HuH-7 (cell line): ENCODE data around the gene HARS1.
"Not testable (repeated sequence)": the region's sequence is repeated elsewhere in the genome, so short reads cannot be mapped to it uniquely, and the experiment has no call there.

Source experiments
- DNase-seq: peaks from one replicate; pipeline ENCODE4 v3.0.0; 2011; ENCODE audit warnings: low spot score

The HARS1 gene

GRCh38 chr5:140674629-140675028 is 16.5 kb downstream of the HARS1 start:
- no peak for DNase-seq

GRCh38 chr5:140674211-140674610 is 17.0 kb downstream of the HARS1 start:
- no peak for DNase-seq

GRCh38 chr5:140673187-140673976 is 17.8 kb downstream of the HARS1 start, which contains the start of gene DND1:
Gene DND1 (minus strand): TSS chr5:140673576. CDS start chr5:140673542, 34 bp downstream.
- no peak for DNase-seq

- DNase-seq = no peak
These were observed 18.5 kb downstream of the HARS1 start for GRCh38 chr5:140672455-140673186.

- DNase-seq = no peak
These were observed 19.6 kb downstream of the HARS1 start for GRCh38 chr5:140671472-140672125.

DNA sequence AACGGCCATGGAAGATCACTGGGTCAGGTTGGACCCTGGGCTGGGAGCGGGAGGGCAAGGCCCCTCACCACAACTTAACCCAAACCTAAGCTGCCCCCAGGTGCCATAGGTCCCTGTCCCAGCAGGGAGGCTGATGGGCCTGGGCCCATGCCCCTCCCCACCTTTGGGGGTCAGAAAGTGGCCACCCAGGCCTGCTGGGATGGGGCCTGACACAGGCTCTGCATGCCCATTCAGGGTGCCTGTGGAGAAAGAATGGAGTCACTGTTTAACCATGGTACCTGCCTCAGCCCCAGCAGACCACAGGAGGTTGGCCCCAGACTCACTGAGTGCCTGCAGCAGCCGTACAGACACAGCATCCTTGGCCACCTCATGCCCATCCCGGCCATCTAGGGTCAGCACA is 20.1 kb downstream of the HARS1 start:
- DNase-seq = not testable (repeated sequence)

GRCh38 chr5:140664359-140665119 is 26.6 kb downstream of the HARS1 start, which contains the start of gene WDR55:
Gene WDR55 (plus strand): TSS chr5:140664904. CDS start chr5:140664913, 9 bp downstream.
- peak; percentile 93 for DNase-seq

DNA sequence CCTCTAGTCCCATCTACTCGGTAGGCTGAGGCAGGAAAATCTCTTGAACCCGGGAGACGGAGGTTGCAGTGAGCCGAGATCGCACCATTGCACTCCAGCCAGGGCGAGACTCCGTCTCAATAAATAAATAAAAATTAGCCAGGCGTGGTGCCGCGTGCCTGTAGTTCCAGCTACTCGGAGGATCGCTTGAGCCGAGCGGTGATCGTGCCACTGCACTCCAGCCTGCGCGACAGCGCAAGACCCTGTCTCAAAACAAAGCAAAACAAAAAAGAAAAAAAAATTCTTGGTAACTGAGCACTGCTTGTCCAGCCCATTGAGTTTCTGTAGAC is 27.2 kb downstream of the HARS1 start:
- DNase-seq = no peak

DNA sequence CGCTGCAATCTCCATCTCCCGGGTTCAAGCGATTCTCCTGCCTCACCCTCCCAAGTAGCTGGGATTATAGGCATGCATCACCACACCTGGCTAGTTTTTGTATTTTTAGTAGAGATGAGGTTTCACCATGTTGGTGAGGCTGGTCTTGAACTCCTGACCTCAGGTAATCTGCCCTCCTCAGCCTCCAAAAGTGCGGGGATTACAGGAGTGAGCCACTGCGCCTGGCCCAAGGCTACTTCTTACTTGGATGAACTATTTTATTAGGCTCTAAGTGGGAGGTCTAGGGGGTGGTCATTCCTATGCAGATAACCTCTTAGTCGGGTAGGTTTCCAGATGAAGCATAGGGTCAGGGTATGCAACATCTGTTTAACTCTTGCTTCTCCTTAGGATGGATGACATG is 30.8 kb downstream of the HARS1 start:
- DNase-seq = not testable (repeated sequence)

GRCh38 chr5:140658870-140659269 is 32.3 kb downstream of the HARS1 start:
- DNase-seq = no peak

- no peak for DNase-seq
These were observed 44.1 kb downstream of the HARS1 start for GRCh38 chr5:140647042-140647419.

GRCh38 chr5:140642718-140643117 is 48.5 kb downstream of the HARS1 start:
- no peak for DNase-seq

DNA sequence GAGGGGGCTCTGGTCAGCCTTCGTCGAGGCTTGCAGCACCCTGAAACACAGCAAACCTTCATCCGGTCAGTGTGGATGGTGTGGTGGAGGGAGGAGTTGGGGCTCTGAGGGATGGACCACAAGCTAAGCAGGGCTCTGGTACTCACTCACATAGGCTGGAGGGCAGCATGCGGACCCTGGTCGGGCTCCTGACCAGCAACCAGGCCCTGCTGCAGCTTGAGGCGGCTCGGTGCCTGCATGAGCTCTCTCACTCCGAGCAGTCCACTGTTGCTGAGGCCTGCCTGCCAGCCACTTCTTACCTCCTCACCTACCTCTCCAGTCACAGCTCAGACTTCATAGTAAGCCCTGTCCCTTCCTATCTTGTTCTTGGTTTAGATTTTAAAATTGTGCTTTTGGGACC is 49.5 kb downstream of the HARS1 start:
- DNase-seq = no peak

DNA sequence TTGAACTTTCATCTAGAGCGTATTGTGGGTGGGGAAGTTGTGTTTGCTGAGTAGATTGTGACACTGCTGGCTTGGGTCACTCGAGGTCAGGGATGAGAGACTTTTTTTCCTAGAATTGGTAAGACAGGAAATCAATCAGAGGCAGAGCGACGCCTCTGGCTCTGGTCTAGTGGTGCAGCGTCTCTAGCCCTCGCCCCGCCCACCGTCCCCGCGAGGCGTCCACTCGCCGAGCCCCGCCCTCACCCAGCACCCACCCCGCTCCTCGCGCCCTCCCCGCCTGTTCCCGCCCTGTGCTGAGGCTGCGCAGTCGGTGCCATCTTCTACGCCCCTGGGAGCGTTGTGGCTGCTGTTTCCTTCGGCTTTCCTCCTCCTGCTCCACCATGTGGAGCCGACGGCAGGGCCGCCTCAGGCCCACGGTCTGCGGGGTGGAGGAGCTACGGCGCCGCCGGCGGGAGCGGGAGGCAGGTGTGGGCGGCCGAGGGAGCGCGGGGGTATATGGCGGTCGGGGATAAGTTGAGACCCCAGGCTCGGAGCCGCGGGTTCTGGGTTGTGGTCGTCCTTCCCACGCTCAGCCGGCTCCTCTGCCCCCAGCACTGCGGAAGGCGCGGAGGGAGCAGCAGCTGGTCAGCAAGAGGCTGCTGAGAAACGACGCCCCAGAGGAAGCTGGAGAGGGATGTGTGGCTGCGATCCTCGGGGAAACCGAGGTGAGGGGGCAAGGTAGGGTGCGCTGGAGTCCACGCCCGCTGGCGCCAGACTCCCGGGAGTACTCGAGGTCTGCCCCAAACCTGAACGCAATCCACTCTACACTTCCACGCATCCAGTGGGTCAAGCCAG is 51.8 kb downstream of the HARS1 start, which contains the start of gene TMCO6:
TSS of gene TMCO6 (plus strand) at position 304 of the 834 bp plus-strand sequence. CDS start at position 381, 77 bp downstream.
- peak; percentile 92 for DNase-seq

DNA sequence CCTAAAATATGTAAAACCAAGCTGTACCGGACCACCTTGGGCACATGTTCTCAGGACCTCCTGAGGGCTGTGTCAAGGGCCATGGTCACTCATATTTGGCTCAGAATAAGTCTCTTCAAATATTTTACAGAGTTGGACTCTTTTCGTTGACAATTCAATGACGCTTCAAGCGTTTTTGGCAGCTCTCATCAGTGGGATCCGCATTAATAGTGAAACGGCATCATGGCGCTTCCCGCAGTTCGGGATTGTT is 52.3 kb downstream of the HARS1 start:
- not testable (repeated sequence) for DNase-seq

- no peak for DNase-seq
These were observed 53.6 kb downstream of the HARS1 start for GRCh38 chr5:140637371-140638100.

DNA sequence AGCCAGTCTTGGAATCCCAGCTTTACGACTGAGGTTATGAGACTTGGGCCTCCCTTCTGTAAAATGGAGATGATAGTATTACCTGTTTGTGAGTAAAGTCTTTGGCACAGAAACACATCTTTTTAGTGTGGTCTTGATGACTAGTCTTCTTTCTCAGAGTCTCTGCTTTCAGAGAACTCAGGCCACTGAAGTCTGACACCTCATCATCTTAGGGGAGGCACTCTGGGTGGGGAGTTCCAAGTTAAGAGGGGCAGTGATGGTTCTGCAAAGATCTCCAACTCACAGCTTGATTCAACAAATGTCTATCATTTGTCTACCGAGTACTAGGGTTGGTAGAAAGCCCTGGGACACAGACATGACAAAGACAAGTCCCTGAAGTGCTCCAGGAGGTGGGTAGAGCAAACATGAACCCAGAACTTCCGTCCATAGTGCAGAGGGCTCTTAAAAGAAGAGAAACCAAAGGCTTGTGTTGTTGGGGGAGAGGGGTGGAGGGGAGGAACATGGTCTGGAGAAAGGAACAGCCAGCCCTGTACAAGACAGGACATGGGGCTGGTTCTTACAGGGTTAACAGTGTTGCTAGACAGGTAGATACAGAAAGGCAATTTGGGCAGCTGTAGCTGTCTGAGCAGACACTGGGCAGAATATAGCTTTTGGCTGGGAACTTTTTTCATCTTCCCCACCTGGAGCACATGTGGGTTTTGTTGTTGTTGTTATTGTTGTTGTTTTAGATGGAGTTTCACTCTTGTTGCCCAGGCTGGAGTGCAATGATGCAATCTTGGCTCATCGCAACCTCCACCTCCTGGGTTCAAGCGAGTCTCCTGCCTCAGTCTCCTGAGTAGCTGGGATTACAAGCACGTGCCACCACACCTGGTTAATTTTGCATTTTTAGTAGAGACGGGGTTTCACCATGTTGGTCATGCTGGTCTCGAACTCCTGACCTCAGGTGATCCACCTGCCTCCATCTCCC is 55.6 kb downstream of the HARS1 start:
- no peak for DNase-seq

GRCh38 chr5:140634103-140634502 is 57.1 kb downstream of the HARS1 start:
- no peak for DNase-seq

DNA sequence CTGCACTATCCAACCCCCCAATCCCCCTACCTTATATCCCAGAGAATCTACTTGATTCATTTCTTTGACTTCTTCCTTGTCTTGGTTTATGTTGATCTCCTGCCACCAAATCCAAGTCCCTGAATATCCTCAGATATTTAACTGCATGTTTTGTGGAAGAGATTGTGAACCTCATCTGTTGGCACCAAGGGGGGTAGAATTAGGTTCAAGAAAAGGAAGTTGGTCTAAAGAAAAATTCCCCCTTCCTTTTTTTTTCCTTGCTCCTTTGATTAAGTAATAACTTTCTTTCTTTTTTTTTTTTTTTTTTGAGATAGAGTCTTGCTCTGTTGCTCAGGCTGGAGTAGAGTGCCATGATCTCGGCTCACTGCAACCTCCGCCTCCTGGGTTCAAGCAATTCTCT is 57.7 kb downstream of the HARS1 start:
- no peak for DNase-seq
